Neural cell (in vitro differentiated cells): ENCODE measurements around the gene TTC23L.

ENCODE experiments used
- CTCF ChIP-seq: fragments of 450-650 bp; IDR thresholded peaks from 2 replicates; pipeline ENCODE4 v1.5.1; 2014; ENCODE audit warnings: antibody characterized with exemption, mild to moderate bottlenecking, moderate library complexity; ENCODE audit not compliant: poor library complexity, severe bottlenecking
- EP300 ChIP-seq: fragments of 450-650 bp; conservative IDR thresholded peaks from 2 replicates; pipeline ENCODE4 v1.6.1; 2014; ENCODE audit warnings: antibody characterized with exemption, mild to moderate bottlenecking, moderate library complexity; ENCODE audit not compliant: poor library complexity, severe bottlenecking
- EZH2 ChIP-seq: fragments of 200-600, 300-800 bp; shearing (Covaris generic), sonication (generic); IDR thresholded peaks from 2 replicates; pipeline ENCODE4 v1.6.1; 2014; ENCODE audit warnings: antibody characterized with exemption, low read length, borderline replicate concordance, mild to moderate bottlenecking; ENCODE audit not compliant: insufficient read depth, poor library complexity, severe bottlenecking
- MXI1 ChIP-seq: fragments of 450-650 bp; conservative IDR thresholded peaks from 2 replicates; pipeline ENCODE4 v1.6.1; 2014; ENCODE audit warnings: antibody characterized with exemption, mild to moderate bottlenecking; ENCODE audit not compliant: poor library complexity, severe bottlenecking
- POLR2AphosphoS5 ChIP-seq: IDR thresholded peaks from 2 replicates; pipeline ENCODE4 v1.6.1; 2012
- RAD21 ChIP-seq: fragments of 450-650 bp; conservative IDR thresholded peaks from 2 replicates; pipeline ENCODE4 v1.6.1; 2014; ENCODE audit warnings: antibody characterized with exemption, mild to moderate bottlenecking, moderate library complexity
- REST ChIP-seq: IDR thresholded peaks from 2 replicates; pipeline ENCODE4 v1.6.1; 2012; ENCODE audit warnings: borderline replicate concordance
- SMC3 ChIP-seq: fragments of 450-650 bp; conservative IDR thresholded peaks from 2 replicates; pipeline ENCODE4 v1.6.1; 2014; ENCODE audit warnings: antibody characterized with exemption, mild to moderate bottlenecking, moderate library complexity; ENCODE audit not compliant: poor library complexity
- TAF1 ChIP-seq: IDR thresholded peaks from 2 replicates; pipeline ENCODE4 v1.6.1; 2012; ENCODE audit warnings: low read depth

- TF ChIP-seq CTCF, result no peak
- TF ChIP-seq EZH2, result no peak
- TF ChIP-seq POLR2AphosphoS5, result no peak
- no peak for TF ChIP-seq EP300
- no peak for TF ChIP-seq RAD21
- TF ChIP-seq REST, result no peak
- no peak for TF ChIP-seq TAF1
- no peak for TF ChIP-seq MXI1
- TF ChIP-seq SMC3, result no peak
These were observed 34.1 kb upstream of the TTC23L start for GRCh38 chr5:34804913-34805312.
